Choroid plexus epithelial cell (primary cell): Measurements from ENCODE around the gene HAUS7.

Experiments used
- DNase-seq: peaks from one replicate; pipeline ENCODE4 v3.0.0-alpha.2; 2010; ENCODE audit warnings: low read depth
- H3K4me3 ChIP-seq: 2 replicates; pipeline ENCODE4 v1.5.1; 2011; ENCODE audit warnings: low read depth, mild to moderate bottlenecking, control low read depth, low read length, moderate library complexity
- TF ChIP-seq, protein P1 (sequence below): conservative IDR thresholded peaks from 2 replicates; pipeline ENCODE4 v1.5.1; 2011; ENCODE audit warnings: low read depth, mild to moderate bottlenecking, control low read depth, inconsistent platforms, low read length, moderate library complexity

Gene HAUS7

DNA sequence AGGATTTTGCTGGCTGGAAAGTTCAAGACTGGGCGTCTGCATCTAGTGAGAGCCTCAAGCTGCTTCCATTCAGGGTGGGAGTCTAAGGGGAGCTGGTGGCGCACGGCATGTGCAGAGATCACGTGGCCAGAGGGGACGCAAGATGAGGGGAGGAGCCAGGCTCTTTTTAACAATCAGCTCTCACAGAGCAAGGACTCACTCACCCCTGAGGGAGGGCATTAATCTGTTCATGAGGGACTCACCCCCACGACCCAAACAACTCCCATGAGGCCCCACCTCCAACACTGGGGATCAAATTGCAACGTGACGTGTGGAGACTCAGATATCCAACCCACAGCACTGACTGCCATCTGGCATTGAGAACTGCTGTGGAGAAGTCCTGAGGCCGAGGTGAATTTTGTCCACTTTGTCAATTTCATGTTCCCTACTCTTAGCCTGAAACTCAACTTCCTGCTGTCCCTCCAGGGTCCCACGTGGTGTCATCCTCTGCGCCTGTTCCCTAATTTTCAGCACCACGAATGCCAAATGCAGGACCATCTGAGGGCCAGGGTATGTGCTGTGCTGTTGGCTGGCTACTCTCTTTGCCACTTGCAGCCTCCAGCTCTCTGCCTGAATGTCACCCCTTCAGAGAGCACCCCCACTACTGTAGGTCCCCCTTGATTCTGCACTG lies 53.5 kb downstream of the HAUS7 start:
- no peak for DNase-seq
- TF ChIP-seq, protein P1, sequence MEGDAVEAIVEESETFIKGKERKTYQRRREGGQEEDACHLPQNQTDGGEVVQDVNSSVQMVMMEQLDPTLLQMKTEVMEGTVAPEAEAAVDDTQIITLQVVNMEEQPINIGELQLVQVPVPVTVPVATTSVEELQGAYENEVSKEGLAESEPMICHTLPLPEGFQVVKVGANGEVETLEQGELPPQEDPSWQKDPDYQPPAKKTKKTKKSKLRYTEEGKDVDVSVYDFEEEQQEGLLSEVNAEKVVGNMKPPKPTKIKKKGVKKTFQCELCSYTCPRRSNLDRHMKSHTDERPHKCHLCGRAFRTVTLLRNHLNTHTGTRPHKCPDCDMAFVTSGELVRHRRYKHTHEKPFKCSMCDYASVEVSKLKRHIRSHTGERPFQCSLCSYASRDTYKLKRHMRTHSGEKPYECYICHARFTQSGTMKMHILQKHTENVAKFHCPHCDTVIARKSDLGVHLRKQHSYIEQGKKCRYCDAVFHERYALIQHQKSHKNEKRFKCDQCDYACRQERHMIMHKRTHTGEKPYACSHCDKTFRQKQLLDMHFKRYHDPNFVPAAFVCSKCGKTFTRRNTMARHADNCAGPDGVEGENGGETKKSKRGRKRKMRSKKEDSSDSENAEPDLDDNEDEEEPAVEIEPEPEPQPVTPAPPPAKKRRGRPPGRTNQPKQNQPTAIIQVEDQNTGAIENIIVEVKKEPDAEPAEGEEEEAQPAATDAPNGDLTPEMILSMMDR: no peak
- no peak overlapping the region for H3K4me3 ChIP-seq

- DNase-seq: peak; percentile 31
These were observed 55.4 kb downstream of the HAUS7 start for GRCh38 chrX:153414856-153415510.

DNA sequence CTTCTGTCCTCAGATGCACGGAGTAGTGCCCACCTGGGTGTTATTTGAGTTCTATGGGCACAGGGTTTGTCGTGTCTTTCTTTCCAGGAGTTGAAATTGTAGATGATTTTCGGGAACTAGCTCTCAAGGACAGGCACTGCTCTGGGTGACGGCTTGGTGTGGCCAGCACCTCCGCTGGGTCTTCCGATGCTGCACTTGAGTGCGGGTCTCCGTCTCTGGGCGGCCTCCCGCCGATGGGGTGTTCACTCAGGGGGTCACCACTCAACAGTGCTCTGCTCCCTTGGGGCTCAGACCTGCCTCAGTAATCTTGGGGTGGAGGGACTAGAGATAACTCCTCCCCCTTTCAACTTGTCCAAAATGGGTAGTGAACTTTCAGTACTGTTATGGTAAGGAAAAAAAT lies 56.6 kb downstream of the HAUS7 start:
- TF ChIP-seq, protein P1: no peak
- no peak overlapping the region for H3K4me3 ChIP-seq
- no peak for DNase-seq

More at GRCh38 chrX:153414856-153415510, 55.4 kb downstream of the HAUS7 start:
- H3K4me3 ChIP-seq: no peak overlapping the region
- TF ChIP-seq, protein P1: no peak

- TF ChIP-seq, protein P1: peak; percentile 33
- H3K4me3 ChIP-seq: no peak overlapping the region
- peak; percentile 20 for DNase-seq
These were observed 57.3 kb downstream of the HAUS7 start for GRCh38 chrX:153412746-153413720.

- DNase-seq: no peak
- TF ChIP-seq, protein P1: no peak
- H3K4me3 ChIP-seq: peak overlapping the region; percentile 54
These were observed 58.3 kb downstream of the HAUS7 start for GRCh38 chrX:153411988-153412574.

DNA sequence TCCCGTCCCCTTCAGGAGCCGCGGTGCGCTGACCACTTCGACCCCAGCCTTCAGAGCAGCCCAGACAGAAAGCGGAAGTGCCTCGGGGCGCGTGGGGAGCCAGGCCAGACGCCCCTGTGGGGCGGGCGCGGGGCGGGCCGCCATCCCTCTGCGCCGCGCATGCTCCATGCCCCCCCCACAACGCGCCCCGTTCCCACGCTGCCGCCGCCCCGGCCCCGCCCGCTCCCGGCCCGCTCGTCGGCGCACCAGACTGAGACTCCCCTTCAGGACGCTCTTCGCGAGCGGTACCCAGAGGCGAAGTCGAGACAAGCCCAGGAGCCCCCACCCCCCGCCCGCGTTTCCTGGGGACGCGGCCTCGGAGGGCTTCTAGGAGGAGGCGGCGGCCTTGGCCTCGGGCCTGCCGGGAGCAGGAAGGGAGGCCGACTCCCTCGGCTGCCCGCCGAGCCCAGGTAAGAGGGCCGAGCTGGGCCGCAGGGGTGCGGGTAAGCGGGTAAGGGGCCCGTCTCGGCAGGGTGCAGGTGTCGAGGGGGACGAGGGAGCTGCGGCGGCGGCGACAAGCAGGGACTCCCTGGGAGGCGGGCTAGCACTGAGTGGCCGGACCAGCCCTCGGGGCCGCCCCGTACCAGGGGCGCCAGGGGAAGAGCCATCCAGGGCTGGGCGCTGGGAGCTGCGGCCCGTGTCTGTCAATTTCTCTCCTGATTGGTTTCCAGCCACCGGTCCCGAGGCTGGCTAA lies 59.0 kb downstream of the HAUS7 start, which contains the start of gene ZFP92:
TSS of gene ZFP92 (plus strand) at position 218 of the 733 bp plus-strand sequence. CDS start 6,851 bp downstream, outside the sequence.
- peak within 1 kb of the TSS; percentile 54 for H3K4me3 ChIP-seq
- TF ChIP-seq, protein P1: no peak
- peak; percentile 4 for DNase-seq
